Measurements from ENCODE around the gene TMEM272. TPM values are rescaled to one million over a fixed set of nuclear protein-coding genes. Genes with fewer than 3 reads are reported as not detected.
A peak's percentile ranks its signal among the peaks of the same experiment; 100 is the strongest.

TMEM272 gene
- total and polyA plus RNA-seq, 7 donors = under 0.01 to 0.28 TPM; not detected in 5

DNA sequence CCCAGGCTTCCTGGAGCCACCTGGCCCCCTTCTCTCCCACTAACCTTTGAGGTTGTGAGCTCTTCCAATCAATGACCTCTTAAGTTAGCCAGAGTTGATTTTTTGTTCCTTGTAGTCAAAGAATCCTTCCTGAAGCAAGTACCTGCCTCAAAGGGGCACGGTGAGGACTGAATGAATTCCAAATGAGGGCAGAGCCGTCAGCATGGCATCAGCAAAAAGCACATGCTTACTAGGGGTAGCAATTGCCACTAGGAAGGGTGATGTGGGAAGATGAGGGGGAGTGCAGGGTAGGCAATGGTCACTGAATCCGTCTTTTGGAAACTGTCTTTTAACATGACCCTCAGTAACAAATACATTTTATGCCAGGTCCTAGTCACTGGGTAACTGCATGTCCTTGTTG, 25.4 kb downstream of the TMEM272 start:
- Histone ChIP-seq H3K9me3 (no peaks in the 10 kb centered on the region), H3K4me1 (peaks cover 0 to 28% (median 18%) of the 10 kb centered on the region in 4 donors), H3K4me3 (no peak overlapping the region), H3K27ac (no peak overlapping the region), H3K27me3 (no peaks in the 10 kb centered on the region), H3K36me3 (no peaks in the 10 kb centered on the region)
- WGBS, 2 donors = 88 to 90% methylated on average over 3 of the region's 3 CpGs
- peak; percentile 44 for DNase-seq
- intact Hi-C loops (cut with DNase I) = loop anchor here (5.0 kb wide), 2 partner anchors 193 to 308 kb away; partner anchors contain the start of genes ALG11, ATP7B and NEK5
- TF ChIP-seq POLR2A (IDR thresholded peaks at IDR 0.05) (no peak), CTCF (IDR thresholded peaks at IDR 0.05) (no peak), POLR2AphosphoS5 (IDR thresholded peaks at IDR 0.05) (no peak), EP300 (IDR thresholded peaks at IDR 0.05) (no peak)

- 68 to 79% methylated on average over 9 of the region's 9 CpGs for WGBS, 2 donors
- peak; percentile 76 for DNase-seq
- Histone ChIP-seq H3K4me1 (peaks cover 0 to 23% (median 16%) of the 10 kb centered on the region in 4 donors), H3K9me3 (no peaks in the 10 kb centered on the region), H3K4me3 (no peak overlapping the region), H3K36me3 (no peaks in the 10 kb centered on the region), H3K27ac (no peak overlapping the region), H3K27me3 (no peaks in the 10 kb centered on the region)
- TF ChIP-seq POLR2AphosphoS5 (IDR thresholded peaks at IDR 0.05) = no peak
- TF ChIP-seq CTCF (IDR thresholded peaks at IDR 0.05) = no peak
- no peak for TF ChIP-seq POLR2A (IDR thresholded peaks at IDR 0.05)
- no peak for TF ChIP-seq EP300 (IDR thresholded peaks at IDR 0.05)
- intact Hi-C loops (cut with DNase I) = loop anchor here (5.0 kb wide), 2 partner anchors 193 to 308 kb away; partner anchors contain the start of genes ALG11, ATP7B and NEK5
Measured at GRCh38 chr13:51818781-51819511, 26.0 kb downstream of the TMEM272 start.

- H3K9me3 ChIP-seq = no peaks in the 10 kb centered on the region
- no peak overlapping the region for H3K27ac ChIP-seq
- no peaks in the 10 kb centered on the region for H3K27me3 ChIP-seq
- DNase-seq = peak; percentile 46
- intact Hi-C loops (cut with DNase I) = loop anchor here (5.0 kb wide), 2 partner anchors 194 to 309 kb away; partner anchors contain the start of genes ALG11, ATP7B and NEK5
- TF ChIP-seq POLR2AphosphoS5 (IDR thresholded peaks at IDR 0.05) = no peak
- TF ChIP-seq CTCF (IDR thresholded peaks at IDR 0.05) = no peak
- no peak for TF ChIP-seq POLR2A (IDR thresholded peaks at IDR 0.05)
- no peak for TF ChIP-seq EP300 (IDR thresholded peaks at IDR 0.05)
- H3K4me3 ChIP-seq = no peak overlapping the region
- peaks cover 0 to 23% (median 15%) of the 10 kb centered on the region in 4 donors for H3K4me1 ChIP-seq
- WGBS, 2 donors = 92 to 97% methylated on average over 4 of the region's 4 CpGs
- no peaks in the 10 kb centered on the region for H3K36me3 ChIP-seq
Measured at GRCh38 chr13:51818276-51818675, 26.7 kb downstream of the TMEM272 start.

DNA sequence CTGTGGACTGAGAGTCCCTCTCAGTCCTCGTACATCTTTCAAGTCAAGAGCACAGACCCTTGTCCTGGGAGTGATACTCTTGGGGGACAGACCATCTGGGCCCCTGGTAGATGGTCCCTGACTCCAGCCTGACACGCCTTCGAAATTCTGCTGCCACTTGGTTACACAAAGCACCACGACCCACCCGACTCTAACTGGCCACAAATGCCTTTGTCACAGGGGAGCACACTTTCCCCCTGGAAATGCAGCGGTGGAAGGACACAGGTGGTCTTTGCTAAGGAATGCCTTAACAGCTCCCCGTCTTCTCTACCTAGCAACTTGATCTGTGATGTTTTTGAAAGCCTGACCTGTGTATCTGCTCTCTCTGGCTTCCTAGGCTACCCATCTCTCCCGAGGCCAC, 27.3 kb downstream of the TMEM272 start:
- intact Hi-C loops (cut with DNase I) = loop anchor here (5.0 kb wide), 2 partner anchors 195 to 310 kb away; partner anchors contain the start of genes ALG11, ATP7B and NEK5
- Histone ChIP-seq H3K4me1 (peaks cover 0 to 23% (median 15%) of the 10 kb centered on the region in 4 donors), H3K27me3 (no peaks in the 10 kb centered on the region), H3K9me3 (no peaks in the 10 kb centered on the region), H3K4me3 (no peak overlapping the region), H3K27ac (no peak overlapping the region), H3K36me3 (no peaks in the 10 kb centered on the region)
- 75 to 88% methylated on average over 8 of the region's 8 CpGs for WGBS, 2 donors
- no peak for TF ChIP-seq EP300 (IDR thresholded peaks at IDR 0.05)
- DNase-seq = peak; percentile 58

- no peaks in the 10 kb centered on the region for H3K27me3 ChIP-seq
- 83 to 89% methylated on average over 19 of the region's 19 CpGs for WGBS, 2 donors
- DNase-seq = no peak
- no peak overlapping the region for H3K27ac ChIP-seq
- H3K4me1 ChIP-seq = peaks cover 0 to 23% (median 15%) of the 10 kb centered on the region in 4 donors
- H3K9me3 ChIP-seq = no peaks in the 10 kb centered on the region
- intact Hi-C loops (cut with DNase I) = loop anchor here (5.0 kb wide), 2 partner anchors 196 to 311 kb away; partner anchors contain the start of genes ALG11, ATP7B and NEK5
- no peak overlapping the region for H3K4me3 ChIP-seq
- H3K36me3 ChIP-seq = no peaks in the 10 kb centered on the region
- TF ChIP-seq POLR2AphosphoS5 (IDR thresholded peaks at IDR 0.05) (no peak), EP300 (IDR thresholded peaks at IDR 0.05) (no peak), POLR2A (IDR thresholded peaks at IDR 0.05) (no peak), CTCF (IDR thresholded peaks at IDR 0.05) (no peak)
Measured at GRCh38 chr13:51816604-51817249, 28.2 kb downstream of the TMEM272 start.
